ENCODE measurements around the gene CRHR2. TPM values are rescaled to one million over a fixed set of nuclear protein-coding genes. Genes with fewer than 3 reads are reported as not detected.

CRHR2 gene
- total and polyA plus RNA-seq, 2 of the 4 experiments (the other 2 are of a cell fraction), result not detected

- Histone ChIP-seq H4K91ac (ENCODE audit: insufficient read depth, low read depth, low read length) (no peak overlapping the region), H3K4me3 (ENCODE audit: insufficient read depth, low read depth, low read length) (no peak overlapping the region), H3K4ac (ENCODE audit: low read depth, low read length) (no peak overlapping the region), H3K9me3 (ENCODE audit: control insufficient read depth, insufficient read depth, low read length) (peaks cover 5% of the 10 kb centered on the region), H2BK5ac (ENCODE audit: low read depth, low read length, poor library complexity, severe bottlenecking) (no peak overlapping the region), H2BK20ac (ENCODE audit: low read depth, low read length) (no peak overlapping the region), H3K36me3 (ENCODE audit: control insufficient read depth, insufficient read depth, low read length) (no peaks in the 10 kb centered on the region), H4K8ac (ENCODE audit: low read depth in 2 of 2, low read length in 2 of 2) (no peak overlapping the region), H4K5ac (ENCODE audit: low read depth, low read length) (no peak overlapping the region), H2AK9ac (replicated peaks; ENCODE audit: low read depth, low read length, poor library complexity) (no peak overlapping the region), H2AFZ (replicated peaks; ENCODE audit: low read length, poor library complexity) (no peak overlapping the region), H3K27me3 (ENCODE audit: control insufficient read depth, insufficient read depth, low read length) (peaks cover 45% of the 10 kb centered on the region), H3K4me2 (ENCODE audit: low read depth, low read length) (no peak overlapping the region), H3K27ac (ENCODE audit: insufficient read depth, low read length) (no peak overlapping the region), H3K79me1 (ENCODE audit: low read depth in 1 of 2, low read length in 2 of 2) (no peaks in the 10 kb centered on the region), H3K14ac (replicated peaks; ENCODE audit: low read depth, low read length) (no peak overlapping the region), H3K56ac (ENCODE audit: extremely low read depth, insufficient read depth, low read length) (no peak overlapping the region), H3K23ac (ENCODE audit: low read depth, low read length) (no peak overlapping the region), H3K9me1 (ENCODE audit: insufficient read depth, low read length) (no peaks in the 10 kb centered on the region), H3K4me1 (ENCODE audit: control insufficient read depth, insufficient read depth, low read length) (no peaks in the 10 kb centered on the region), H2BK15ac (ENCODE audit: low read depth, low read length) (no peak overlapping the region), H3K9ac (ENCODE audit: low read depth, low read length) (no peak overlapping the region), H4K20me1 (ENCODE audit: insufficient read depth, low read length) (no peaks in the 10 kb centered on the region), H2AK5ac (ENCODE audit: low read depth, low read length) (no peak overlapping the region), H2BK120ac (ENCODE audit: low read depth, low read length) (no peak overlapping the region), H3K18ac (ENCODE audit: low read depth, low read length) (no peak overlapping the region)
- no TSS peak for BruUV-seq (replicated peaks)
- TF ChIP-seq CEBPB (IDR thresholded peaks at IDR 0.05; ENCODE audit: low read depth, low read length) (no peak), USF2 (IDR thresholded peaks at IDR 0.05; ENCODE audit: low read depth, low read length) (no peak), MAFK (IDR thresholded peaks at IDR 0.05; ENCODE audit: low read depth, low read length) (no peak), ELK1 (IDR thresholded peaks at IDR 0.05; ENCODE audit: borderline replicate concordance, low read depth, low read length) (no peak), POLR2A (IDR thresholded peaks at IDR 0.05; ENCODE audit: low read depth, low read length) (no peak)
- WGBS, 2 experiments (ENCODE audit: extremely low coverage in 2 of 2, insufficient read length in 1 of 2), result no CpG with 5 or more reads among the region's 4 CpGs
- ChIA-PET POLR2A (ENCODE audit: unreplicated experiment) (no interaction called here), CTCF (no interaction called here)
- in situ Hi-C loops (cut with MboI; ENCODE audit: low sequenced_read_pairs) (no loop called here), intact Hi-C loops (cut with micrococcal nuclease) (no loop called here), dilution Hi-C loops (cut with HindIII; ENCODE audit: low sequenced_read_pairs, unreplicated experiment) (no loop called here)
- ATAC-seq (ENCODE audit: low read depth), result no peak
- DNase-seq, result no peak
Observed at GRCh38 chr7:30723776-30724175, 41.5 kb upstream of the CRHR2 start.
